ENCODE results near the gene CD300H.

DNA sequence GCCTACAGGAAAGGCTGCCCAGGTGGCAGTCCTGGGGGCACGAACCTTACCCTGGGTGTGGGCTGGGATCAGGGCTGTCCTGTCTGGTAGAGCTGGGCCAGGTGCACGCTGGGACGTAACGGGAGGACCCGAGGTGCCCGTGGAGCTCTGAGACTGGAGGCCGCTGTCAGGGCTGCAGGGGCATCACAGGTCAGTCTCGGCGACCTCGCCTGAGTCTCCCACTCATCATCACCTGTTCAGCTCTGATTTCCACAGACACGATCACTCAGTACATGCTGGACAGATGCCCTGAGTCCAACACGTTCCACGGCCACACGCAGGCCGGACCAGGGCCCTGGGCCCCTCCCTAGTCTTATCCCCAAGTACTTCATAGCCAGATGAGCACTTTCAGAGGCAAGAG is 16.7 kb downstream of the CD300H start:
- TF ChIP-seq, protein P1, sequence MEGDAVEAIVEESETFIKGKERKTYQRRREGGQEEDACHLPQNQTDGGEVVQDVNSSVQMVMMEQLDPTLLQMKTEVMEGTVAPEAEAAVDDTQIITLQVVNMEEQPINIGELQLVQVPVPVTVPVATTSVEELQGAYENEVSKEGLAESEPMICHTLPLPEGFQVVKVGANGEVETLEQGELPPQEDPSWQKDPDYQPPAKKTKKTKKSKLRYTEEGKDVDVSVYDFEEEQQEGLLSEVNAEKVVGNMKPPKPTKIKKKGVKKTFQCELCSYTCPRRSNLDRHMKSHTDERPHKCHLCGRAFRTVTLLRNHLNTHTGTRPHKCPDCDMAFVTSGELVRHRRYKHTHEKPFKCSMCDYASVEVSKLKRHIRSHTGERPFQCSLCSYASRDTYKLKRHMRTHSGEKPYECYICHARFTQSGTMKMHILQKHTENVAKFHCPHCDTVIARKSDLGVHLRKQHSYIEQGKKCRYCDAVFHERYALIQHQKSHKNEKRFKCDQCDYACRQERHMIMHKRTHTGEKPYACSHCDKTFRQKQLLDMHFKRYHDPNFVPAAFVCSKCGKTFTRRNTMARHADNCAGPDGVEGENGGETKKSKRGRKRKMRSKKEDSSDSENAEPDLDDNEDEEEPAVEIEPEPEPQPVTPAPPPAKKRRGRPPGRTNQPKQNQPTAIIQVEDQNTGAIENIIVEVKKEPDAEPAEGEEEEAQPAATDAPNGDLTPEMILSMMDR (IDR thresholded peaks at IDR 0.05) = no peak
- no peak for TF ChIP-seq ZFX (IDR thresholded peaks at IDR 0.05; ENCODE audit: borderline replicate concordance)
